Progenitor cell of endocrine pancreas (in vitro differentiated cells): ENCODE measurements around the gene GOLGA6L9. TPM values are rescaled to one million over a fixed set of nuclear protein-coding genes. Genes with fewer than 3 reads are reported as not detected.
"Not testable (repeated sequence)": the region's sequence is repeated elsewhere in the genome, so short reads cannot be mapped to it uniquely, and the experiment has no call there.

Source experiments
- DNase-seq: peaks from one replicate; pipeline ENCODE4 v3.0.0; 2021; ENCODE audit warnings: low spot score; ENCODE audit not compliant: unreplicated experiment
- H3K27ac Mint-ChIP-seq: 2 replicates; pipeline ENCODE4 v1.8.0; 2021; ENCODE audit warnings: mild to moderate bottlenecking, moderate library complexity, mixed read lengths
- H3K27me3 Mint-ChIP-seq: 2 replicates; pipeline ENCODE4 v1.8.0; 2021; ENCODE audit warnings: mixed read lengths
- H3K36me3 Mint-ChIP-seq: 2 replicates; pipeline ENCODE4 v1.8.0; 2022; ENCODE audit warnings: mixed read lengths; ENCODE audit not compliant: insufficient read depth
- H3K4me1 Mint-ChIP-seq: 2 replicates; pipeline ENCODE4 v1.8.0; 2021; ENCODE audit warnings: low read depth, mixed read lengths
- H3K4me3 Mint-ChIP-seq: 2 replicates; pipeline ENCODE4 v1.8.0; 2021; ENCODE audit warnings: low read depth, mild to moderate bottlenecking, moderate library complexity, mixed read lengths
- H3K9me3 Mint-ChIP-seq: 2 replicates; pipeline ENCODE4 v1.8.0; 2021; ENCODE audit warnings: low read depth, mixed read lengths
- total RNA-seq: library from RNA; stranded (reverse); gene quantifications from 2 replicates; pipeline ENCODE4 v1.2.1, GENCODE V29; 2021
- TF ChIP-seq, protein P1 (sequence below): fragments of 200-600 bp; sonication (generic); IDR thresholded peaks from one replicate; pipeline ENCODE4 v1.5.0; 2021; ENCODE audit warnings: antibody characterized with exemption, mild to moderate bottlenecking; ENCODE audit not compliant: unreplicated experiment

Gene GOLGA6L9
- total RNA-seq, 1 donor from 2014 or later, result 13.3 TPM

DNA sequence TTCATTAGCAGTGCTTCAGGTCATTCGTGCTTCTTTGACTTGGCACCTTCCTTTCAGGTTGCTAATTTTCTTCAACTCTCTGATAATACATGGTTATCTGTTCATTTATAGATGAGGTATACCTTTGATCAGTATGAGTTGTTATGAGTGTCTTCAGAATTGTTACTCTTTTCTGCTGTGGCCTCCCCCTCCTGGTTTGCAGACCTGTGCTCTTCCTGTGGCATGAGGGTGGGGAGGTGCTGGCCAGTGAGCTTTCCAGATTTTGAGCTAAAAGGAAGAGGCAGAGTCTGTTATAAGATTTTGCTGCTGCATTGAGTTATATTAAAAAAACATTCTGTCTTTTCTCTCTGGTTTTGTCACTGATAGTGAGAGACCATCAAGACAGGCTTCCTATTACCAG lies 30.8 kb upstream of the GOLGA6L9 start:
- Mint-ChIP-seq H3K9me3 (peaks cover 4% of the 10 kb centered on the region), H3K27me3 (no peaks in the 10 kb centered on the region), H3K36me3 (peaks cover 2% of the 10 kb centered on the region), H3K4me1 (peaks cover 14% of the 10 kb centered on the region), H3K27ac (no peak overlapping the region), H3K4me3 (no peak overlapping the region)
- DNase-seq, result no peak
- TF ChIP-seq, protein P1, sequence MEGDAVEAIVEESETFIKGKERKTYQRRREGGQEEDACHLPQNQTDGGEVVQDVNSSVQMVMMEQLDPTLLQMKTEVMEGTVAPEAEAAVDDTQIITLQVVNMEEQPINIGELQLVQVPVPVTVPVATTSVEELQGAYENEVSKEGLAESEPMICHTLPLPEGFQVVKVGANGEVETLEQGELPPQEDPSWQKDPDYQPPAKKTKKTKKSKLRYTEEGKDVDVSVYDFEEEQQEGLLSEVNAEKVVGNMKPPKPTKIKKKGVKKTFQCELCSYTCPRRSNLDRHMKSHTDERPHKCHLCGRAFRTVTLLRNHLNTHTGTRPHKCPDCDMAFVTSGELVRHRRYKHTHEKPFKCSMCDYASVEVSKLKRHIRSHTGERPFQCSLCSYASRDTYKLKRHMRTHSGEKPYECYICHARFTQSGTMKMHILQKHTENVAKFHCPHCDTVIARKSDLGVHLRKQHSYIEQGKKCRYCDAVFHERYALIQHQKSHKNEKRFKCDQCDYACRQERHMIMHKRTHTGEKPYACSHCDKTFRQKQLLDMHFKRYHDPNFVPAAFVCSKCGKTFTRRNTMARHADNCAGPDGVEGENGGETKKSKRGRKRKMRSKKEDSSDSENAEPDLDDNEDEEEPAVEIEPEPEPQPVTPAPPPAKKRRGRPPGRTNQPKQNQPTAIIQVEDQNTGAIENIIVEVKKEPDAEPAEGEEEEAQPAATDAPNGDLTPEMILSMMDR, result no peak

DNA sequence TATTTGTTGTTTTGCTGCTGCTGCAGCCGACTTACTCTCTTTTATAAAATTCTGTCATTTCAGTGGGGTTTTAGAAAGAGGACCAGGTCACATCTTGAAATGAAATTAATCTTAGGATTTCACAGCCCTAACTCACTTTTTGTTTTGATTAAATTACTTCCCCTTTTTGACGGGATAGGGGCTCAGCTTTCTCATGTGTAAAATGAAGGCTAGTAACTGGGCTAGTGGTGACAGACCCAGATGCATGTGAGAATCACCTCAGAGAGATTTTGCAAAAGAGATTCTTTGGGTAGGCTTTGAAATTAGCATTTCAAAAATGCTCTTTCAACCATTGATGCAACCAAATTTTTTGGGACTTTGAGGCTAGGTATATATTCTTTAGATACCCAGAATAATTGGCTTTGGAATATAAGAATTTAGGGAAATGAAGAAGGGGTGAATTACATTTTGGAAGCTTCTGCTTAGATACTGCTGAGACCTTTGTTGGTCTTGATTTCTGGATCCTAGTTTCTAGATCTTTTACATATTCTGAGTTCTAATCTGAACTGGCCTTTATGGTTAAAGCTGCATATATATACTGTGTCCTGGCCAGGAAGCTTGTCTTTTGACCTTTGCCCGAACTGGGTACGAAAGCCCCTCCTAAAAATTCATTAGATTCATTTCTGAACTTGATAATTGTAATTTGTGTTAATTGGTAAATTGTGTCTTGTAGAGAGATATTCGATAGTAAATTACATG lies 30.1 kb upstream of the GOLGA6L9 start:
- peaks cover 14% of the 10 kb centered on the region for H3K4me1 Mint-ChIP-seq
- not testable (repeated sequence) for DNase-seq, H3K27ac Mint-ChIP-seq, H3K27me3 Mint-ChIP-seq, H3K36me3 Mint-ChIP-seq, H3K4me3 Mint-ChIP-seq, H3K9me3 Mint-ChIP-seq

DNA sequence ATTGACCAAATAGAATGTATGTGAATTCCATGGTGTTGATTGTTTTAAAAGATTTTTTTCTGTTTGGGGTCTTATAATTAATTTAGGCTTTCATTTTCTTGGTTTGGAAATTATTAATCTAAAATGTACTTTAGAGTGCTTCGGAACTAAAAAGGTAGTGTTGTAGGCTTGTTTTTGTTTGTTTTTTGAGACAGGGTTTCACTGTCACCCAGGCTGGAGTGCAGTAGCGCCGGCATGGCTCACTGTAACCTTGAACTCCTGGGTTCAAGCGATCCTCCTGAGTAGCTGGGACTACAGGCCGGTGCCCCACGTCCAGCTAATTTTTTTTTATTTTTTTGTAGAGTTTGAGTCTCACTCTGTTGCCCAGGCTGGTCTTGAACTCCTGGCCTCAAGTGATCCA lies 27.7 kb upstream of the GOLGA6L9 start:
- not testable (repeated sequence) for H3K27ac Mint-ChIP-seq, H3K36me3 Mint-ChIP-seq, DNase-seq, H3K9me3 Mint-ChIP-seq, H3K27me3 Mint-ChIP-seq, H3K4me3 Mint-ChIP-seq
- peaks cover 14% of the 10 kb centered on the region for H3K4me1 Mint-ChIP-seq

DNA sequence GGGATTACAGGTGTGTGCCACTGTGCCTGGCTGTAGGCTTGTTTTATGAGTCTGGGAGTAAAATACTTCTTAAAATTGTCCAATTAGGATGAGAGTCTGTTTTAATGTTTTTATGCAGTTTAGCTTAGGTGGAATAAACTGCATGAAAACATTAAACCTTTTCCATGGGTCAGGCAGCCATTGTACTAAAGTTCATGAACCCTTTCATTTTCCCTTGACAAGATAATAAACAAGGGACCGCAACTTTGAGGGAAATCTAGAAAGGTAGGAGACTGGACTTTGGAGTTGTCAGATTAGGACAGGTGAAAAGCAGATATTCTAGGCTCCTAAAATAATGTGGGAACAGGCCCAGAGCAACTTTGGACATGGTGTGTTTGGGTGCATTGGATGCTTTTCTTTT lies 27.3 kb upstream of the GOLGA6L9 start:
- H3K4me3 Mint-ChIP-seq, H3K27me3 Mint-ChIP-seq, H3K36me3 Mint-ChIP-seq, DNase-seq, H3K9me3 Mint-ChIP-seq, H3K27ac Mint-ChIP-seq: not testable (repeated sequence)
- H3K4me1 Mint-ChIP-seq, result peaks cover 14% of the 10 kb centered on the region

DNA sequence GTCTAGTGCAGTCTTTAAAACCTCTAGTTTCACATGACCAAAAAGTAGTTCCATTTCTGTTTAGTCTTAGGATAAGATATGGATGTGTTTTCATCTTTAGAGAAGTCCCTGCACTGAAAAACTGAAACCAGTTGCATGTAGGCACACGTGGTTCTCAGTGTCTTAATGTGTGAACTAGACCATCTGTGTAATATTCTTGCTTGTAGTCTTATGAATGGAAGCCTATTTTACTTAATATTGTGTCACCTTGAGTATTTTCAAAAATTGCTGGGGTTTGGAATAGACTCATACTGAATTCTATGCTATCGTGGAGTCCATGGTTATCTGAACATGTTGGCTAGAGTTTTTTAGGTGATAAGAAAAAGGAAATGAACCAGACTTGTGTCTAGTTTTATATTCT lies 23.4 kb upstream of the GOLGA6L9 start:
- H3K36me3 Mint-ChIP-seq, result peaks cover 11% of the 10 kb centered on the region
- not testable (repeated sequence) for H3K9me3 Mint-ChIP-seq, DNase-seq, H3K4me1 Mint-ChIP-seq, H3K4me3 Mint-ChIP-seq, H3K27ac Mint-ChIP-seq, H3K27me3 Mint-ChIP-seq

DNA sequence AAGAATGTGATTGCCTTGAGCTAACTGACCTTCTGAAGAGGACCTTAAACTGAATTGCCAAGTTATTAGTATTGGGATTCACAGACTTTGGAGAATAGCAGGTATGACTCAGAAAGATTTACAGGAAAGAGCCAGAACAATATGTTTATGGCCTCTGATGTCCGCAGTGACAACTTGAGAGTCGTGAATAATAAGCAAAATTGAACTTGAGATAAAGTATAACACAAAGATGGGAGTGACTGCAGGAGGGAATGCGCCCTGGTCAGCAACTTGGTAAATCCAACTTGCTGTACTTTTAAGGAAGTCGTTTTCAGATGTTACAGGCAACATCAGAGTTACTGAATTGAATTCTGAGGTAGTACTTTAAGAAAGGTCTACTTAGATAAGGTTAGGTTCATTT lies 19.3 kb upstream of the GOLGA6L9 start:
- not testable (repeated sequence) for DNase-seq, H3K27me3 Mint-ChIP-seq, H3K9me3 Mint-ChIP-seq, H3K4me3 Mint-ChIP-seq, H3K27ac Mint-ChIP-seq, H3K36me3 Mint-ChIP-seq
- H3K4me1 Mint-ChIP-seq, result peaks cover 11% of the 10 kb centered on the region

DNA sequence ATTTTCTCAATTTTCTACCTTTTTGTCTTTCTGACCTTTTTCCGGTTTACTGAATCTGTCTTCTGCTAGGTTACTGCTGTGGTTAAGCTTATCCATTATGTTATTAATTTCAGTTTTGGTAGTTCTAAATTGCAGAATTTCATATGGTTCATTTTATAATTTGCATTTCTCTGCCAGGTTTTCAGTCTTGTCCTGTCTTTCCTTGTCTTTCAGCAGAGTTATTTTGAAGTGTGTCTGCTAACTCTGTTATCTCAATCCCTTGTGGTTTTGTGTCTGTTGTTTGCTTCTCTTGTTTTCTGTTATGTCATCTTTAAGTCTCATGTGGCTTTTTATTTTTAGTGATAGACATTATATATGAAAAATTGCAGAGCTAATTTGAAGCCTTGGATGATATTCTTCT lies 18.0 kb upstream of the GOLGA6L9 start:
- H3K27ac Mint-ChIP-seq, H3K27me3 Mint-ChIP-seq, DNase-seq, H3K9me3 Mint-ChIP-seq, H3K36me3 Mint-ChIP-seq, H3K4me3 Mint-ChIP-seq: not testable (repeated sequence)
- peaks cover 18% of the 10 kb centered on the region for H3K4me1 Mint-ChIP-seq

DNA sequence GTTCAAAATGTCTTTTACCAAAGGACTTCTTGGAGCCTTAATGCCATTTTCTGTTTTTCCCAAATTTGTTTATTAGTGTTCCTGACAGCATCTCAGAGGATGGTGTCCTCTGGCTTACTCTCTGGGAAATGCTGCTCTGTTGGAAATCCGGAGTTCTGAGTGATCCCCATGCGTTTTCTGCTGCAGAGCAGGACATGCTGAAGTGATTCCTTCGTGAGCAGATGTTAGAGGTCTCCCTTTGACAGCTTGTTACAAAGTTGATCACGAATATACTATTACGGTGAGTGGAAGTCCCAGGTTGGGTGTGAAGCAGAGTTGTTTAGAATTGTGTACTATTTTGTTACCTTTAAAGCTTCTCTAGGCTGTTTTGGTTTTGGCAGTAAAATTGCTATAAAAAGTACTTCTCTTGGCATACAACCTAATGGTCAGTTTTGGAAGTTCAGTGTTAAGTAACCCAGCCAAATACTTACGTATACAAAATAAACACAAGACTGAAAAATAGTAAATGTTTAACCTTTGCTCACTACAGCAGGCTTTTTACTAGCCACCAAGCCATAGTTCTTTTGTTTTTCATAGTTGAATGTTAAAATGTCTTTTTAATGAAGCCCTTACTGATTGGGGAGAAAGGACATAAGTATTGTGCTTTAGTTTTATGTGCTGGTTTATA lies 15.0 kb upstream of the GOLGA6L9 start:
- H3K36me3 Mint-ChIP-seq, DNase-seq, H3K27me3 Mint-ChIP-seq, H3K9me3 Mint-ChIP-seq, H3K4me3 Mint-ChIP-seq: not testable (repeated sequence)
- H3K4me1 Mint-ChIP-seq, result peaks cover 18% of the 10 kb centered on the region
- peak overlapping the region; percentile 79 for H3K27ac Mint-ChIP-seq
- TF ChIP-seq, protein P1, result peak; percentile 39

DNA sequence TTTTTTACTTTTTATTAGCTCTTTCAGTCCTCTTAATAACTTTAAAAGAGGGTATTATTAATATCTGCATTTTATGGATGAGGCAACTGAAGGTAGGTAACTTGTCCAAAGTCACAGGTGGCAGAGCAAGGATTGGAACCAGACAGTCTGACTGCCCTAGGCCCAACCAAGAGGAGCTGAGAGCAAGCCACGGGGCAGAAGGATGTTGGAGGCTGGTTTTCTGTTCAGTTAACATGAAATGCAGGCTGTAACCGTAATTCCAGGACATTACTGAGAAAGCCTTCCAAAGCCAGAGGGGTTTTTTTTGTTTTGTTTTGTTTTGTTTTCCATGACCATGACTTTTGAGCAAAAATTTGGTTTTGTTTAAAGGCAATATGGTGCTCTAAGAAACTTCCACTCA lies 9.1 kb upstream of the GOLGA6L9 start:
- H3K36me3 Mint-ChIP-seq, result not testable (repeated sequence)

DNA sequence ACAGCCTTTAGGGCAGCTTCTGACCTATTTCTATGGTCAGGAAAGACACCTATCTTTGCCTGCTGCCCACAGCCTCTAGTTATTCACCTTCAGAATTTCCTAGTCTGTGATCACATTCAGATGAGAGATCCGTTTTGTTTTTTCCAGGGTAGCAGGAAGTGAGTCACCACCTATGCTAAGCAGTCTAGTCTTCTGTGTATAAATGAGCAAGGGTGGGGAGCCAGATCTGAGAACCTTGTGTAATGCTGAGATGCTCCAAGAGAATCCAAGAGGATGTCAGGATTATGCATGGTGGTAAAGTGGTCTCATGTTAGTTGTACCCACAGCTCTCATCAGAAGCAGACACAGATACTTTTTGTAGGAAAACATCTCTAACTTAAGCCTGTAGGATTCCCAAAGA lies 8.7 kb upstream of the GOLGA6L9 start:
- H3K27me3 Mint-ChIP-seq, H3K4me1 Mint-ChIP-seq, H3K4me3 Mint-ChIP-seq, DNase-seq, H3K36me3 Mint-ChIP-seq, H3K9me3 Mint-ChIP-seq, H3K27ac Mint-ChIP-seq: not testable (repeated sequence)

More for the DNA sequence above, 9.1 kb upstream of the GOLGA6L9 start:
- H3K4me3 Mint-ChIP-seq, H3K9me3 Mint-ChIP-seq, DNase-seq, H3K27ac Mint-ChIP-seq, H3K27me3 Mint-ChIP-seq, H3K4me1 Mint-ChIP-seq: not testable (repeated sequence)

DNA sequence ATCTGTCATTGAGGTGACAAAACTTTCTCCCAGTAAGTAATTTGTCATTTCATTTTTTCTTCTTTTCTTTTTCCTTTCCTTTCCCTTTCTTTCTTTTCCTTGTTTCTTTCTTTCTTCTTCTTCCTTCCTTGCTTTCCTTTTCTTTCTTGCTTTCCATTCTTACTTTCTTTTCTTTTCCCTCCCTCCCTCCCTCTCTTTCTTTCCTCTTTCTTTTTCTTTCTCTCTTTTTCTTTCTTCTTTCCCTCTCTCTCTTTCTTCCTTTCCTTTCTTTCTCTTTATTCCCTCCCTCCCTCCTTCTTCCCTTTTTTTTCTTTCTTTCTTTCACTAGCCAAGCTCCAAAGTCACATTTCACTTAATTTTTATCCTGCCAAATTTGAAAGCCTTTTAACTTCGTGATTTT lies 2.5 kb upstream of the GOLGA6L9 start:
- not testable (repeated sequence) for H3K27me3 Mint-ChIP-seq, H3K36me3 Mint-ChIP-seq, H3K4me3 Mint-ChIP-seq, DNase-seq, H3K4me1 Mint-ChIP-seq, H3K9me3 Mint-ChIP-seq, H3K27ac Mint-ChIP-seq
